HCT116 (cell line): ENCODE measurements around the gene KLK5. TPM values are rescaled to one million over a fixed set of nuclear protein-coding genes. Genes with fewer than 3 reads are reported as not detected.

ENCODE experiments used
- ATAC-seq: fragments of 200-7000 bp; cut with Tn5 transposase; 2 replicates; pipeline ENCODE4 v1.9.1; 2020; ENCODE audit warnings: mild to moderate bottlenecking, moderate library complexity
- BruUV-seq: library from RNA; stranded (reverse); fragments of 400-500 nt; replicated peaks from 2 replicates; lab custom pipeline; 2021; lab: Mats Ljungman, UMichigan
- CTCF ChIA-PET: fragments of 300-600 bp; sonication (Branson Sonifier 250); formaldehyde crosslinking; loops from one replicate; lab custom pipeline; 2021; ENCODE audit warnings: antibody characterized with exemption; lab: Charles Lee
- POLR2A ChIA-PET: fragments of 300-600, 350-600 bp; sonication (Branson Sonifier 250); formaldehyde crosslinking; loops from one replicate; lab custom pipeline; 2021; ENCODE audit warnings: antibody characterized with exemption; lab: Charles Lee
- RAD21 ChIA-PET, 2 experiments: fragments of 300-600 bp; sonication (Branson Sonifier 250); formaldehyde crosslinking; loops; one replicate each; lab custom pipeline; 2023; ENCODE audit warnings: low total read pairs in 2 of 2; ENCODE audit not compliant: uncharacterized antibody in 2 of 2, unreplicated experiment in 2 of 2, low non-redundant PET in 1 of 2; lab: Charles Lee
- DNase-seq: peaks from one replicate; pipeline ENCODE4 v3.0.0-alpha.2; 2010; ENCODE audit warnings: low read depth, low spot score
- H2AFZ ChIP-seq: fragments of 200-600 bp; shearing (Covaris generic), sonication (generic); 2 replicates; pipeline ENCODE4 v1.6.1; 2017; ENCODE audit warnings: low read depth, mixed run types, mixed read lengths, antibody characterized with exemption, low read length; ENCODE audit not compliant: poor library complexity, severe bottlenecking
- H3K27ac ChIP-seq: 2 replicates; pipeline ENCODE4 v1.5.1; 2012; ENCODE audit warnings: low read depth, low read length
- H3K27me3 ChIP-seq: fragments of 200-600 bp; sonication (generic); 2 replicates; pipeline ENCODE4 v1.6.1; 2016; ENCODE audit warnings: mixed run types, low read length, mixed read lengths; ENCODE audit not compliant: insufficient read depth
- H3K36me3 ChIP-seq, 2 experiments: fragments of 200-500 bp in 1 of 2; fragments of 200-600 bp in 1 of 2; sonication (Bioruptor generic) in 1 of 2; sonication (generic) in 1 of 2; 2 replicates each; pipeline versions ENCODE4 v1.5.1 to v1.6.1; 2014 to 2016; ENCODE audit warnings: low read length in 2 of 2, inconsistent platforms in 1 of 2, mixed read lengths in 1 of 2, mixed run types in 1 of 2; ENCODE audit not compliant: insufficient read depth in 2 of 2, control insufficient read depth in 1 of 2
- H3K4me1 ChIP-seq, 2 experiments: fragments of 200-600 bp in 1 of 2; sonication (generic) in 1 of 2; 2 replicates each; pipeline versions ENCODE4 v1.5.1 to v1.6.1; 2012 to 2017; ENCODE audit warnings: low read length in 2 of 2, inconsistent platforms in 1 of 2, mild to moderate bottlenecking in 1 of 2, mixed read lengths in 1 of 2, mixed run types in 1 of 2, moderate library complexity in 1 of 2; ENCODE audit not compliant: insufficient read depth in 2 of 2, control insufficient read depth in 1 of 2
- H3K4me2 ChIP-seq: fragments of 200-600 bp; sonication (generic); 2 replicates; pipeline ENCODE4 v1.6.1; 2017; ENCODE audit warnings: mixed run types, low read length, mixed read lengths
- H3K4me3 ChIP-seq, 2 experiments: fragments of 200-600 bp in 1 of 2; sonication (generic) in 1 of 2; replicated peaks in 1 of 2; 2 replicates each; pipeline ENCODE4 v1.5.1; 2011 to 2016; ENCODE audit warnings: low read length in 2 of 2, control low read depth in 1 of 2, low read depth in 1 of 2, mild to moderate bottlenecking in 1 of 2, mixed read lengths in 1 of 2, mixed run types in 1 of 2
- H3K79me2 ChIP-seq: fragments of 200-600 bp; sonication (generic); 2 replicates; pipeline ENCODE4 v1.6.1; 2017; ENCODE audit warnings: mild to moderate bottlenecking, mixed run types, low read length, moderate library complexity, mixed read lengths; ENCODE audit not compliant: insufficient read depth
- H3K9ac ChIP-seq: fragments of 200-600 bp; sonication (generic); 2 replicates; pipeline ENCODE4 v1.6.1; 2016; ENCODE audit warnings: low read length, mixed read lengths
- H3K9me2 ChIP-seq: fragments of 200-600 bp; sonication (generic), shearing (Covaris generic); 2 replicates; pipeline ENCODE4 v1.6.1; 2017; ENCODE audit warnings: mixed run types, mild to moderate bottlenecking, moderate library complexity; ENCODE audit not compliant: insufficient read depth
- H3K9me3 ChIP-seq, 2 experiments: fragments of 200-500 bp in 1 of 2; fragments of 200-600 bp in 1 of 2; sonication (Bioruptor generic) in 1 of 2; sonication (generic) in 1 of 2; 2 replicates each; pipeline ENCODE4 v1.6.1; 2014 to 2017; ENCODE audit warnings: low read length in 2 of 2, mixed read lengths in 2 of 2, inconsistent platforms in 1 of 2, low read depth in 1 of 2, mild to moderate bottlenecking in 1 of 2, mixed run types in 1 of 2, moderate library complexity in 1 of 2; ENCODE audit not compliant: control insufficient read depth in 1 of 2, insufficient read depth in 1 of 2
- H4K20me1 ChIP-seq: fragments of 200-600 bp; sonication (generic), shearing (Covaris generic); 2 replicates; pipeline ENCODE4 v1.6.1; 2017; ENCODE audit warnings: mixed run types, mild to moderate bottlenecking, moderate library complexity; ENCODE audit not compliant: insufficient read depth
- EGR1 ChIP-seq: IDR thresholded peaks from 2 replicates; pipeline ENCODE4 v1.6.1; 2012; ENCODE audit warnings: low read depth
- ELF1 ChIP-seq: IDR thresholded peaks from 2 replicates; pipeline ENCODE4 v1.6.1; 2012; ENCODE audit warnings: low read depth, borderline replicate concordance
- EZH2 ChIP-seq: fragments of 200-600 bp; sonication (generic); IDR thresholded peaks from 2 replicates; pipeline ENCODE4 v1.6.1; 2017; ENCODE audit warnings: antibody characterized with exemption, mixed run types
- FOSL1 ChIP-seq: IDR thresholded peaks from 2 replicates; pipeline ENCODE4 v1.6.1; 2012; ENCODE audit warnings: low read depth
- JUND ChIP-seq: IDR thresholded peaks from 2 replicates; pipeline ENCODE4 v1.6.1; 2012
- MAX ChIP-seq: IDR thresholded peaks from 2 replicates; pipeline ENCODE4 v1.6.1; 2012
- POLR2A ChIP-seq: IDR thresholded peaks from 2 replicates; pipeline ENCODE4 v1.7.0; 2011; ENCODE audit warnings: borderline replicate concordance; ENCODE audit not compliant: insufficient read depth, insufficient read length; ENCODE audit errors: extremely low read depth
- POLR2AphosphoS5 ChIP-seq: IDR thresholded peaks from 2 replicates; pipeline ENCODE4 v1.6.1; 2011; ENCODE audit warnings: mild to moderate bottlenecking, low read depth, low read length, moderate library complexity
- REST ChIP-seq: IDR thresholded peaks from 2 replicates; pipeline ENCODE4 v1.6.1; 2012; ENCODE audit warnings: low read depth
- SIN3A ChIP-seq: IDR thresholded peaks from 2 replicates; pipeline ENCODE4 v1.6.1; 2012; ENCODE audit warnings: low read depth
- TCF7L2 ChIP-seq: IDR thresholded peaks from 2 replicates; pipeline ENCODE4 v1.7.0; 2011; ENCODE audit warnings: borderline replicate concordance, inconsistent platforms; ENCODE audit not compliant: insufficient read depth, insufficient read length; ENCODE audit errors: extremely low read depth
- ZNF274 ChIP-seq: fragments of 200-500 bp; sonication (Bioruptor generic); IDR thresholded peaks from 2 replicates; pipeline ENCODE4 v1.6.1; 2014; ENCODE audit warnings: mild to moderate bottlenecking, low read depth, low read length, inconsistent platforms
- intact Hi-C: fragments of 100-400 bp; cut with micrococcal nuclease; formaldehyde crosslinking; loops from 2 replicates; pipeline ENCODE4 v1.10.0; 2022
- total RNA-seq: library from RNA; stranded (reverse); gene quantifications from one replicate; pipeline ENCODE4 v1.2.1, GENCODE V29; 2021; ENCODE audit not compliant: unreplicated experiment
- TF ChIP-seq, protein P1 (sequence below), 3 experiments: fragments of 200-600 bp in 1 of 3; sonication (generic) in 1 of 3; IDR thresholded peaks in 2 of 3; conservative IDR thresholded peaks in 1 of 3; 2 replicates each; pipeline ENCODE4 v1.5.1; 2012 to 2017; ENCODE audit warnings: low read depth in 2 of 3, low read length in 2 of 3, antibody characterized with exemption in 1 of 3, borderline replicate concordance in 1 of 3, control low read depth in 1 of 3, mild to moderate bottlenecking in 1 of 3, mixed read lengths in 1 of 3, mixed run types in 1 of 3, moderate library complexity in 1 of 3; ENCODE audit not compliant: insufficient read depth in 1 of 3

The KLK5 gene
- total RNA-seq, 1 experiment from 2014 or later, result 1.2 TPM

- H4K20me1 ChIP-seq, result no peaks in the 10 kb centered on the region
These were observed 9.6 kb downstream of the KLK5 start for GRCh38 chr19:50943074-50943828.

DNA sequence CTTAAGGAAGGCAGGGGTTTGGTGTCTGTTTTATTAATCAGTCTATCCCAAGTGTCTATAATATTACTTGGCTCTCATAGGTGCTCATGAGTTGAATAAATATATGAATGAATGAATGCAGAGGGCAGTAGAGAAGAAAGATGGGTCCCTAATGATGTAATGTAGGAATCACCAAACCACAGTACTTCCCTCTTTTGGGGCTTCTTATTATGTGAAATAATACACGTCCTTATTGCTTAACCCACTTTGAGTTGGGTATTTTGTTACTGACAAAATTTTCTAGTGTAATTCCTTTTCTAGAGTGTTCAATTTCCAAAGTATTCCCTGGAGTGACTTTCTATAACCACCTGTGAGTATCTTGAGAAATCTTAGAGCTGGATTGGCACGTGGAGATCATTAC, 13.2 kb downstream of the KLK5 start:
- no peaks in the 10 kb centered on the region for H3K9me2 ChIP-seq
- intact Hi-C loops, result no loop called here
- no peak overlapping the region for H3K27ac ChIP-seq
- no TSS peak for BruUV-seq
- H3K9me3 ChIP-seq, result no peaks in the 10 kb centered on the region
- H3K36me3 ChIP-seq, result no peaks in the 10 kb centered on the region
- peak overlapping the region; percentile 68 for H2AFZ ChIP-seq
- H3K4me3 ChIP-seq, result no peak overlapping the region
- DNase-seq (no peak), ATAC-seq (no peak)
- no peaks in the 10 kb centered on the region for H4K20me1 ChIP-seq
- CTCF ChIA-PET, result interaction anchor here (1.5 kb wide), 1 partner anchor 77 kb away, joined by 4 read pairs; no protein-coding TSS in a partner anchor
- H3K4me2 ChIP-seq, result no peak overlapping the region
- RAD21 ChIA-PET, result no interaction called here
- no peaks in the 10 kb centered on the region for H3K27me3 ChIP-seq
- peaks cover 0 to 10% of the 10 kb centered on the region in 2 experiments; a peak in 2 of 4 replicates for H3K4me1 ChIP-seq
- no peaks in the 10 kb centered on the region for H3K79me2 ChIP-seq
- no peak overlapping the region for H3K9ac ChIP-seq
- POLR2A ChIA-PET, result interaction anchor here (1.2 kb wide), 1 partner anchor 63 kb away, joined by 4 read pairs; no protein-coding TSS in a partner anchor
- no peak for TF ChIP-seq SIN3A
- TF ChIP-seq ZNF274, result no peak
- TF ChIP-seq, protein P1, sequence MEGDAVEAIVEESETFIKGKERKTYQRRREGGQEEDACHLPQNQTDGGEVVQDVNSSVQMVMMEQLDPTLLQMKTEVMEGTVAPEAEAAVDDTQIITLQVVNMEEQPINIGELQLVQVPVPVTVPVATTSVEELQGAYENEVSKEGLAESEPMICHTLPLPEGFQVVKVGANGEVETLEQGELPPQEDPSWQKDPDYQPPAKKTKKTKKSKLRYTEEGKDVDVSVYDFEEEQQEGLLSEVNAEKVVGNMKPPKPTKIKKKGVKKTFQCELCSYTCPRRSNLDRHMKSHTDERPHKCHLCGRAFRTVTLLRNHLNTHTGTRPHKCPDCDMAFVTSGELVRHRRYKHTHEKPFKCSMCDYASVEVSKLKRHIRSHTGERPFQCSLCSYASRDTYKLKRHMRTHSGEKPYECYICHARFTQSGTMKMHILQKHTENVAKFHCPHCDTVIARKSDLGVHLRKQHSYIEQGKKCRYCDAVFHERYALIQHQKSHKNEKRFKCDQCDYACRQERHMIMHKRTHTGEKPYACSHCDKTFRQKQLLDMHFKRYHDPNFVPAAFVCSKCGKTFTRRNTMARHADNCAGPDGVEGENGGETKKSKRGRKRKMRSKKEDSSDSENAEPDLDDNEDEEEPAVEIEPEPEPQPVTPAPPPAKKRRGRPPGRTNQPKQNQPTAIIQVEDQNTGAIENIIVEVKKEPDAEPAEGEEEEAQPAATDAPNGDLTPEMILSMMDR (IDR thresholded peaks at IDR 0.05 in 2 of 3, conservative IDR thresholded peaks at IDR 0.05 in 1 of 3; ENCODE audit: borderline replicate concordance in 1 of 3, insufficient read depth in 1 of 3, low read depth in 2 of 3, low read length in 2 of 3), result no peak
- no peak for TF ChIP-seq POLR2AphosphoS5
- no peak for TF ChIP-seq ELF1
- TF ChIP-seq MAX, result no peak
- TF ChIP-seq TCF7L2, result no peak
- no peak for TF ChIP-seq POLR2A
- TF ChIP-seq EGR1, result no peak
- no peak for TF ChIP-seq REST
- no peak for TF ChIP-seq EZH2

More at GRCh38 chr19:50943074-50943828, 9.6 kb downstream of the KLK5 start:
- ChIA-PET RAD21 (no interaction called here), CTCF (no interaction called here), POLR2A (no interaction called here)
- BruUV-seq, result no TSS peak
- peak overlapping the region; percentile 47 for H3K4me2 ChIP-seq
- H3K36me3 ChIP-seq, result no peaks in the 10 kb centered on the region
- H3K4me1 ChIP-seq, result peaks cover 2 to 9% of the 10 kb centered on the region in 2 experiments; a peak in 3 of 4 replicates
- no peak for DNase-seq
- no peaks in the 10 kb centered on the region for H3K9me2 ChIP-seq
- ATAC-seq, result peak; percentile 53; the same call in 1 of the 2 replicates
- no peak overlapping the region for H3K9ac ChIP-seq
- TF ChIP-seq JUND, result no peak
- TF ChIP-seq FOSL1, result peak; percentile 16; the same call in 1 of the 2 replicates
- no peaks in the 10 kb centered on the region for H3K27me3 ChIP-seq
- peak overlapping the region; percentile 45 for H2AFZ ChIP-seq
- no peaks in the 10 kb centered on the region for H3K9me3 ChIP-seq
- no peaks in the 10 kb centered on the region for H3K79me2 ChIP-seq
- intact Hi-C loops, result no loop called here
- no peak overlapping the region for H3K4me3 ChIP-seq
- no peak overlapping the region for H3K27ac ChIP-seq
